GM18505 (cell line): ENCODE results near the gene FKTN.

Source experiments
- ATAC-seq: cut with Tn5 transposase; IDR thresholded peaks from one replicate; pipeline ENCODE4 v1.9.1; 2021; ENCODE audit not compliant: unreplicated experiment
- POLR2A ChIP-seq: IDR thresholded peaks from 4 replicates; pipeline ENCODE4 v1.6.1; 2011; ENCODE audit warnings: borderline replicate concordance; ENCODE audit not compliant: insufficient read depth, insufficient read length; ENCODE audit errors: extremely low read depth

FKTN gene

DNA sequence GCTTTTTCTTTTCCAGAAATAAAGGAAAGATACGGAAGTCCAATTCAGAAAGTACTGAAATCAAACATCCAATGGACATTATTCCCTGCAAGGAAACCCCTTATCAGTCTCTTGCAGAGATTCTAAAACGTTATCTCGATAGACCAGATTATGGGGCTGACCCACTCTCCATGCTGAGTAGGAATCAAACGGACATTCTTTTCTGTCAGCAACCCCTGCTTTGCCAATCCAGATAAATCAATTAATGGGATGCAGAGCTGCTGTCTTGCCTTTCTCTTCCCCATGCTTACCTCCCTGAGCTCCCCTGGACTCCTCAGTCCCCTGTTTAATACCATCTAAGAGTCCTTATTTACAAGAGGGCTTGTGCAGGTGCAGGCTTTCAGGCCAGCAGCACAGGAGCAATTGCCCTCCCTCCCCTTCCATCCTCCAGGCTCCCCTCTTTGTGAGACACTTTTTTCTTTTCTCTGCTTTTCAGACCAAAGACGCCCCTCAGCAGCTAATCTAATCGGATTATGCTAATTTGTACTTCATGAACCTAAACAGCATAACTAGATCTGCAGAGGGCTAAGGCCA is 118.5 kb downstream of the FKTN start:
- TF ChIP-seq POLR2A, result no peak
- ATAC-seq, result no peak

DNA sequence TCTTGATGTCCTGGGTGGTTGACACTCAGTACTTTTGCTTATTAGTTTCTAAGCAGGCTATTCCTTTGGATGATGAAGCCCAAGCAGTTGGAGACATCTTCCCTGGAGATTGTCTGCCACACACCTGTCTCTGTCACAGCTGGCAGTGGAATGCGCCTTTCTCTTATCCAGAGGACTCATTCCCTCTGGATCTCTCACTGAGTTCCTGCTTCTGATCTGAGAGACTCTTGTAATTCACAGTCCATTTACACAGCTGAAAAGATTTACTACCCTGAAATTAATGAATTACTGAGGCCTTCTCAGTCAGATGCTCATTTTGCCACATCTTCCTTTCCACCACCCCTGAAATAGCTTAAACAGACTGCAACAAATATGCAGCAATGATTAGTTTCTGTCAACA is 120.2 kb downstream of the FKTN start:
- no peak for ATAC-seq
- no peak for TF ChIP-seq POLR2A

DNA sequence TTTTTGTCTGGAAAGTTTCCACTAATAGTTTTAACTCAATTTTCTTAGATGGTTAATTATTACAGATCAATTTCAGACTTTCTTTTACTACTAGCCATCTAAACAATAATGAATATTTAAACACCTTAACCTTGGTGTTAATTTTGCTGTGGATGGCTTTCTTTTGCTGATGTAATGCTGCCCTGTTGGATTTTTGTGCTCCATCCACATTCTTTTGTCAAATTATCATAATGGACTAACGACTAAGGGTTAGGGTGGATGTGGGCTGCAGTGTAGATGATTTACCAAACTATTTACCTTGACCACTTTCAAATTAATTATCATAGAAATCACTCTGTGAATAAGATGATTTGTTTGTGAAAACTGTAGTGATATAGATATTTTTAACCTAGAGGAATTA is 120.8 kb downstream of the FKTN start:
- ATAC-seq, result no peak
- TF ChIP-seq POLR2A, result no peak

DNA sequence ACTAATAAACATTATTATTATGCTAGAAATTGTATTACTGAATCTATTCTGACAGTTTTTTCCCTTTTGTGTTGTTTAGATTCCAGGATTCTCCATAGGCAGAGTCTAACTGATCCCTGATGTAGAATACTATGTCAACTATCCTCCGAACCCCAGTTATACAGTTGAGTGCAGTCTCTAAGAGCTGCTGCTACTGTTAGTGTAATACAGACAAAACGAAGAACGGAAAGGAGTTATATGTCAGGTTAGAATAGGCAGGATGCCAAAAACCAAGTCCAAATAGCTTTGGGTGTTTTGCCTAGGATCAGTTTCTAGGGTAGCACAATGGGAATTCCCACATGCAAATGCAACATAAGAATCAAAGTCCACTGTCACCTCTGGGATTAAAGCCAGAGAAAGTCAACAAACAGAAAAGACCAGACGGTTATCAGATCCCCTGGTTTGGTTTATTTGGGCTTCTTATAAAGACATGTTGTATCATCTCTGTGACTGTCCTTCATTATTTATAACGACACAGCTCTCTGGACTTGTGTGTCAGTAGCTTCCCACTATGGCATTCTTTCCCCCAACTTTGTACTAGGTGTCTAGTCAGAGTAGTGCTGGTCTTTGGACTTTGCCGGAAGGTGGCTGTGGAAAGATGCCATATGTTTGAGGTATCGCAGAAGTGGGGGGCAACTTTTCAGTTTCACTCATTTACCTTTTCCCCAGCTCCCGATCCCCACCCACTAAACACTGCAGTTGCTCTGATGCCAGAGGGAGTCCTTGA is 121.5 kb downstream of the FKTN start:
- TF ChIP-seq POLR2A, result no peak
- no peak for ATAC-seq

DNA sequence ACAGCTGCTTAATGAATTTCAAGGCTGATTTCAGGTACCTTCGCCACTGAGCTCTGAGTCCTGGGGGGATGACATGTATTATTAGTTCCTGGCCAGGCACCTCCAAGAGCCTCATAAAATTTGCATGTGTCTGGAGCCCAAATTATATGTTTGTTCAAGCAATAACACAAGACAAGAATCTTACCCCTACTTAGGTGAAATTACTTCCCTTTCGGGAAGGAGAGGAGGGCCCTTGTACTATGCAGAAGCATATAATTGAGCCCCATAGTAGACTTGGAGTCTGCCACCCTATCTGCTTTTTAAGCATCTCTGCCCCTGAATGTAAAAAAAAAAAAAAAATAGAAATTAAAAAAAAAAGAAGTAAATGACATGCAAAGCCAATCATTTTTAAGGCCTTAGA is 123.4 kb downstream of the FKTN start:
- no peak for ATAC-seq
- TF ChIP-seq POLR2A, result no peak

DNA sequence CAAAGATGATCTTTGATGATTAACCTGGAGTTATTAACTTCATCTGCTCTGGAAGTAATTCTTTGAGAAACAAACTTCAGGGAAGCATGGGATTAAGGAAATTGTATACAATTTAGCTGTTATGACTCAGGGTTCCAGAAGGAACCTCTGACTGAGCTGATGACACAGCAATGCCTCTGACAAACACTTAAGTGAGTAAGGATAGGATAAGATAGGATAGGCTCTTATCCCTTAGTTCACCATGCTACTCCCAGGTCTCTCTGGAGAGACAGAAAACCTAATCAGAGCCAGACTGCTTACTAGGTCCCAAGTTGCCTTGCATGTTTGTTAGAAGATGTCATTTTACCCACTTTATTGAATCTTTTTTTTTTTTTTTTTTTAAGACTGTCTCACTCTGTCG is 123.8 kb downstream of the FKTN start:
- TF ChIP-seq POLR2A, result no peak
- ATAC-seq, result no peak

DNA sequence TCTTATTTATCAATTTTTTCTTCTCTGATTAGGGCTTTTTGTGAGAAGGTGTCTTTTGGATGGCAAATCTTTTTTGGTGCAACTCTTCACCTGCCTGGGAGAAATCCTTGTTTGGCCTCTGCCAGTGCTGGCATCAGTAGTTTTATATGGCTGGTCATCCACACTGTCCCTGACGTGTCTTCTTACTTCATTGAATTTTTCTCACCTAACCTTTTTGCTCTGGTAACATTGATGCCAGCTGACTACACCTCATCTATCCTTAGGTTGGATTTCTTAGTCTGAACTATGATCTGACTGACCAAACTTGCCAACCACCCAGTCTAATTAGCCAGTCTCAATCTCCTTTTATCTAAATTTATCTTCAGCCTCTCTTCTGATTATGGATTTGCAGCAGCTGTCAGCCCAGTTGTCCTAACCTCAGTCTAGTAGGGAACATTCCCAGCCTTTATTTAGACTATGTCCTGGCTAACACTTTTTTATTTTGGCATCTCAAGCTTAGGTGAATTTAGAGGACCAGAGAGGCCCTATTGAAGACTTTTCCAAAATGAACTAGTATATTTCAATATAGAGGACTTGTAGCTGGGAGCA is 125.9 kb downstream of the FKTN start:
- ATAC-seq, result no peak
- TF ChIP-seq POLR2A, result no peak

DNA sequence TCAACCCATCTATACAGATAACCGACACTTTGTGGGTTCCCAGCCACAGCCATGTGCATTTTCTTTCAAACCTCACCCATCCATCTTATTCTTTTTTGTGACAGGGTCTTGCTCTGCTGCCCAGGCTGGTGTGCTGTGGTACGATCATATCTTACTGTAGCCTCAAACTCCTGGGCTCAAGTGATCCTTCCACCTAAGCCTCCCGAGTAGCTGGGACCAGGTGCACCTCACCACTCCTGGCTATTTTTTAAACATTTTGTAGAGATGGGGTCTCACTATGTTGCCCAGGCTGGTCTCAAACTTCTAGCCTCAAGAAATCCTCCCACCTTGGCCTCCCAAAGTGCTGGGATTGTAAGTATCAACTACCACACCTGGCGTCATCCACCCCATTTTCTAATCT is 129.0 kb downstream of the FKTN start:
- no peak for TF ChIP-seq POLR2A
- ATAC-seq, result no peak
